Hematopoietic multipotent progenitor cell (in vitro differentiated cells): ENCODE data around the gene RAB29. TPM values are rescaled to one million over a fixed set of nuclear protein-coding genes. Genes with fewer than 3 reads are reported as not detected.
"Not testable (repeated sequence)": the region's sequence is repeated elsewhere in the genome, so short reads cannot be mapped to it uniquely, and the experiment has no call there.

Source experiments
- DNase-seq, 3 donors: peaks; one replicate each; pipeline ENCODE4 v3.0.0-alpha.2; 2011 to 2015; ENCODE audit warnings: low read depth in 2 of 3, low spot score in 2 of 3
- small RNA-seq: library from RNA; depleted of rRNA; stranded (forward); fragments of <200 nt; gene quantifications from one replicate; pipeline ENCODE3, GENCODE V24; 2012
- total RNA-seq: library from RNA; depleted of rRNA; stranded (reverse); fragments of >200 nt; gene quantifications from one replicate; pipeline ENCODE4 v1.2.3, GENCODE V29; 2012

RAB29 gene
- total RNA-seq, 1 donor: 14.0 TPM

- no peak for DNase-seq
These were observed 45.2 kb downstream of the RAB29 start for GRCh38 chr1:205729945-205730610.

DNA sequence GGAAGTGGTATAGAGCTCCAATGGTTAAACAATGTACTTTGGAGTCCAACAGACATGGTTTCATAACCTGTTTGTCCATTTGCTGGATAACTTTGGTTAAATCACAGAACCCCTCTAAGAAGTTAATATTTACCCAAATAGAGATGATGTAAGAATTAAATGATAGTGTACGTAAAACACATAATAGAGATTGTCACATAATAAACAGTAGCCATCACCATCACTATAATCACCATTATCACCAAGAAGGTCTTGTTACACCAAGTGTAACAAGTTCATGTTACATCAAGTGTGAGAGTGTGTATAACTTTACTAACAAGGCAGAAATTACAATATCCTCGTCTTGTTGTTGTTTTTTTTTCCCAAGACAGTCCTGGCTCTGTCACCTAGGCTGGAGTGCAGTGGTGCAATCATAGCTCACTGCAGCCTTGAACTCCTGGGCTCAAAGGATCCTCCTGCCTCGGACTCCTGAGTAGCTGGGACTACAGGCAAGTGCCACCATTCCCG lies 48.6 kb downstream of the RAB29 start:
- no peak for DNase-seq

DNA sequence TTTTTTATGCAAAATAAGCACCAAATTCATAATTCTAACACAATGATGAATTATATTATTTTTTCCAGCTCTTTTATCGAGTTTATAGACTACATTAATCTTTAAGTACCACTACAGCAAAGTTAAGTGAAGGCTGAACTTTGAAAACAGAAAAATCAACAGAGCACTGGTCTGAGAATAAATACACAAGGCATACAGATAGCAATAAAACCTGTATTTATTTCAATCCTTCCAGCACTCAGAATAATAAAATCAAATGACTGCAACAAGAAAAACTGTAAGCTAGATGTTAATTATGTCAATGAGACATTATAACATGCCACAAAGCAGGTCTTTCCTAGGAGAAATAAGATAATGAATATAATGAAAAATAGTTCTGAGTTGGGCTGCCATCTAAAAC lies 49.8 kb downstream of the RAB29 start:
- DNase-seq: no peak

GRCh38 chr1:205720740-205721139 lies 54.5 kb downstream of the RAB29 start:
- DNase-seq: not testable (repeated sequence)

GRCh38 chr1:205719762-205720161 lies 55.5 kb downstream of the RAB29 start:
- no peak for DNase-seq

DNA sequence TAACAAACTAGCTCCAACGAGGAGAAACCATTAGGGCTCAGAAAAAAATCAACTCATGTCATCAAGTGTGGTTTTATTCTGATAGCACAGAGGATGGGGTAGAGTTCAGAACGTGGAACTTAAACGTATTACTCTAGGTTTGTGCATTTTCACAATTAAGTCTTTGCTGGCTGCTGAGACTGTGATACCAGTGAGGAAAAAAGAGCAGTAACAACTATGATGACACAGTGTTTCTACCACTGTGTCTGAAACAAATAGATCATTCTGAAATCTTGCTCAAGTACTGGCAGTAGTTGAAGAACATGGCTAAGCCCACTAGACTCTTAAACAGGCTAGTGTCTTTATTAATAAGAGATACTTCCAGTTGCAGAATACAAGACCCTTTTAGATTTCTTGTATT lies 56.3 kb downstream of the RAB29 start:
- DNase-seq: no peak

Small RNA genes within 50 kb of the gene (small RNA-seq; reads per million reads assigned to genes)
- not detected for gene RF00139

Other genes with a start within 250 kb of the RAB29 start
- gene ELK4, start 143.5 kb downstream of the RAB29 start, total RNA-seq: 11.6 TPM
- gene SLC45A3, start 95.0 kb downstream of the RAB29 start, total RNA-seq: 78.6 TPM
- 35.0 TPM for gene NUCKS1, start 25.3 kb downstream of the RAB29 start, total RNA-seq
- 7.8 TPM for gene SLC41A1, start 37.7 kb upstream of the RAB29 start, total RNA-seq
- gene PM20D1, start 74.7 kb upstream of the RAB29 start, total RNA-seq: 0.54 TPM
- gene SLC26A9, start 168.0 kb upstream of the RAB29 start, total RNA-seq: under 0.01 TPM
- gene RAB7B, start 227.9 kb upstream of the RAB29 start, total RNA-seq: 2.7 TPM
- under 0.01 TPM for gene CTSE, start 248.4 kb upstream of the RAB29 start, total RNA-seq